Thyroid gland (tissue), 4 donors: Measurements from ENCODE around the gene MAD1L1. TPM values are rescaled to one million over a fixed set of nuclear protein-coding genes. Genes with fewer than 3 reads are reported as not detected.

Experiments
- DNase-seq, 2 donors: peaks; one replicate each; pipeline ENCODE4 v3.0.0-alpha.2; 2019
- H3K27ac ChIP-seq, 3 donors: fragments of 200-600 bp; sonication (generic); 1 replicate in 2 of 3; 2 replicates in 1 of 3; pipeline ENCODE4 v1.5.1; 2016 to 2019; ENCODE audit warnings: mild to moderate bottlenecking in 1 of 3, moderate library complexity in 1 of 3
- H3K27me3 ChIP-seq: fragments of 200-600 bp; sonication (generic); one replicate; pipeline ENCODE4 v1.5.1; 2019
- H3K36me3 ChIP-seq, 2 donors: fragments of 200-600 bp; sonication (generic); one replicate each; pipeline ENCODE4 v1.5.1; 2016 to 2019
- H3K4me1 ChIP-seq, 2 donors: fragments of 200-600 bp; sonication (generic); one replicate each; pipeline ENCODE4 v1.5.1; 2017 to 2019
- H3K4me3 ChIP-seq, 3 donors: fragments of 200-600 bp; sonication (generic); replicated peaks in 1 of 3; 1 replicate in 2 of 3; 2 replicates in 1 of 3; pipeline ENCODE4 v1.5.1; 2016; ENCODE audit warnings: mild to moderate bottlenecking in 1 of 3
- H3K9me3 ChIP-seq: fragments of 200-600 bp; sonication (generic); one replicate; pipeline ENCODE4 v1.5.1; 2017
- CTCF ChIP-seq, 6 experiments: fragments of 200-600 bp in 3 of 6; fragments of 450-650 bp in 3 of 6; sonication (generic) in 3 of 6; IDR thresholded peaks; one replicate each; pipeline ENCODE4 v1.5.1; 2016 to 2019; ENCODE audit warnings: antibody characterized with exemption in 6 of 6, mild to moderate bottlenecking in 2 of 6, inconsistent platforms in 1 of 6, moderate library complexity in 1 of 6
- POLR2A ChIP-seq, 2 donors: fragments of 450-650 bp; IDR thresholded peaks; one replicate each; pipeline ENCODE4 v1.6.1; 2017; ENCODE audit warnings: antibody characterized with exemption in 2 of 2, mild to moderate bottlenecking in 2 of 2, moderate library complexity in 1 of 2
- WGBS, 2 donors: methylation state at CpG; one replicate each; pipeline ENCODE4 v1.1.5; 2017; 5-methylcytosine and 5-hydroxymethylcytosine counted together
- intact Hi-C: fragments of 100-400 bp; cut with DNase I; formaldehyde crosslinking; loops from one replicate; pipeline ENCODE4 v1.15.1; 2023
- total RNA-seq, 4 donors: library from RNA; depleted of rRNA; stranded (reverse); fragments of >200 nt; gene quantifications; one replicate each; pipeline ENCODE4 v1.2.3, GENCODE V29; 2016

The MAD1L1 gene
- total RNA-seq, 4 donors from 2014 or later: 27.4 to 38.6 (median 33.9) TPM

- intact Hi-C loops: no loop called here
- 87 to 91% methylated on average over 10 to 11 of the region's 29 CpGs for WGBS, 2 donors
- TF ChIP-seq CTCF (IDR thresholded peaks at IDR 0.05): no peak
- Histone ChIP-seq H3K27me3 (no peaks in the 10 kb centered on the region), H3K4me1 (no peaks in the 10 kb centered on the region), H3K9me3 (no peaks in the 10 kb centered on the region), H3K36me3 (no peaks in the 10 kb centered on the region), H3K4me3 (no peak overlapping the region), H3K27ac (no peak overlapping the region)
- no peak for DNase-seq
Measured at GRCh38 chr7:1936531-1937251, 296.1 kb downstream of the MAD1L1 start.

GRCh38 chr7:1936006-1936310, 296.8 kb downstream of the MAD1L1 start:
- Histone ChIP-seq H3K36me3 (no peaks in the 10 kb centered on the region), H3K27ac (no peak overlapping the region), H3K27me3 (no peaks in the 10 kb centered on the region), H3K4me1 (no peaks in the 10 kb centered on the region), H3K9me3 (no peaks in the 10 kb centered on the region), H3K4me3 (no peak overlapping the region)
- intact Hi-C loops: no loop called here
- TF ChIP-seq POLR2A (IDR thresholded peaks at IDR 0.05) (no peak), CTCF (IDR thresholded peaks at IDR 0.05) (no peak)
- WGBS, 2 donors: 80 to 92% methylated on average over 1 to 8 of the region's 8 CpGs
- no peak for DNase-seq

GRCh38 chr7:1935176-1936005, 297.4 kb downstream of the MAD1L1 start:
- intact Hi-C loops: no loop called here
- Histone ChIP-seq H3K36me3 (no peaks in the 10 kb centered on the region), H3K27me3 (no peaks in the 10 kb centered on the region), H3K4me1 (no peaks in the 10 kb centered on the region), H3K9me3 (no peaks in the 10 kb centered on the region), H3K27ac (no peak overlapping the region), H3K4me3 (no peak overlapping the region)
- 94 to 96% methylated on average over 15 to 18 of the region's 21 CpGs for WGBS, 2 donors
- DNase-seq: no peak
- no peak for TF ChIP-seq CTCF (IDR thresholded peaks at IDR 0.05)
- TF ChIP-seq POLR2A (IDR thresholded peaks at IDR 0.05): no peak

DNA sequence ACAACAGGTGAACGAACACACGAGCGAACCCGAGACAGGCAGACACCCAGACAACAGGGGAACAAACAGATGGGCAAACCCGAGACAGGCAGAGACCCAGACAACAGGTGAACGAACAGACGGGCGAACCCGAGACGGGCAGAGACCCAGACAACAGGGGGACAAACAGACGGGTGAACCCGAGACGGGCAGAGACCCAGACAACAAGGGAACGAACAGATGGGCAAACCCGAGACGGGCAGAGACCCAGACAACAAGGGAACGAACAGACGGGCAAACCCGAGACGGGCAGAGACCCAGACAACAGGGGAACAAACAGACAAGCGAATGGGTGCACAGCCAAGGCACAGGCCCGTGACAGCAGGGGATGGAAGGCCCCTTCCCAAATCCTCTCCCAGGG, 298.0 kb downstream of the MAD1L1 start:
- TF ChIP-seq CTCF (IDR thresholded peaks at IDR 0.05): no peak
- TF ChIP-seq POLR2A (IDR thresholded peaks at IDR 0.05): no peak
- H3K4me1 ChIP-seq: no peaks in the 10 kb centered on the region
- intact Hi-C loops: no loop called here

DNA sequence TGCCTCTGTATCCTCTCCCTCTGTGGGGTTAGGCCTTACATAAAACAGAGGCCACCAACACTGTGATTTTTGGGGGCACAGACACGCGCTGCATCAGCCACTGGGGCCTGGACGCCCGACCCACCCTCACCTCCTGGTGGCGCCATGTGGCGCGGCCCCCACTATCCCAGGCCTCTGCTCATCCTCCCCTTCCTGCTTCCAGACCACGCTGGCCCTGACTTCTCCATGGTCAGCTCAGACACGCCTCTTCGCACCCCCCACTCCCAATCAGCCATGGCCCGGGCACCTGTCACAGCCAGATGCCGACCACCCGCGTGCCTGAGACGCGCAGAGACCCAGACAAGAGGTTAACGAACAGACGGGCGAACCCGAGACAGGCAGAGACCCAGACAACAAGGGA, 298.7 kb downstream of the MAD1L1 start:
- WGBS, 2 donors: 96 to 98% methylated on average over 20 of the region's 20 CpGs
- Histone ChIP-seq H3K27ac (no peak overlapping the region), H3K27me3 (no peaks in the 10 kb centered on the region), H3K9me3 (no peaks in the 10 kb centered on the region), H3K4me1 (no peaks in the 10 kb centered on the region), H3K4me3 (no peak overlapping the region), H3K36me3 (no peaks in the 10 kb centered on the region)
- DNase-seq: no peak
- TF ChIP-seq CTCF (IDR thresholded peaks at IDR 0.05) (no peak), POLR2A (IDR thresholded peaks at IDR 0.05) (no peak)
- intact Hi-C loops: no loop called here

More for the DNA sequence above, 298.0 kb downstream of the MAD1L1 start:
- Histone ChIP-seq H3K36me3 (no peaks in the 10 kb centered on the region), H3K9me3 (no peaks in the 10 kb centered on the region), H3K4me3 (no peak overlapping the region), H3K27me3 (no peaks in the 10 kb centered on the region), H3K27ac (no peak overlapping the region)
- no peak for DNase-seq
- WGBS, 2 donors: 92 to 94% methylated on average over 22 of the region's 22 CpGs
